HG02588 (cell line): ENCODE measurements around the gene STIMATE.

Experiments used
- ATAC-seq: cut with Tn5 transposase; IDR thresholded peaks from one replicate; pipeline ENCODE4 v1.9.1; 2021; ENCODE audit warnings: mild to moderate bottlenecking, moderate library complexity; ENCODE audit not compliant: unreplicated experiment

Gene STIMATE

GRCh38 chr3:52824037-52824436, 73.3 kb downstream of the STIMATE start:
- no peak for ATAC-seq

DNA sequence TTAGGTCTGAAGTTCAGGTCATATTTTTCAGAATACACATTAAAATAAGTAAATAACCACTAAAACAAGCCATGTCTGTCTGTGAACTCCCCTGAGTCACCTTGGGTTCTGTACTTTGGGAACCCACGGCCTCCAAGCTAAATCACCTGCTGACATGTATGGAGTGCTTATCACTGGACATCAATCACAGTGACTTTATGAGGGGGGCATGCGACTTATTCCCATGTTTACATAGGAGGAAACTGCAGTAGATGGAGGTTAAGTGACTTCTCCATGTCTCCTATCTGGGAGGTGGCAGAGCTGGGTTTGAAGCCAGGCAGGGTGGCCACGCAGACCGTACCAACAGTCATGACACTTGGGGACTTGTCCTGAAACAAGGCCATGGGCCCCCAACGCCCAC, 75.0 kb downstream of the STIMATE start:
- no peak for ATAC-seq

- ATAC-seq, result no peak
Observed at GRCh38 chr3:52820736-52821135, 76.6 kb downstream of the STIMATE start.

- no peak for ATAC-seq
Observed at GRCh38 chr3:52819936-52820335, 77.4 kb downstream of the STIMATE start.

DNA sequence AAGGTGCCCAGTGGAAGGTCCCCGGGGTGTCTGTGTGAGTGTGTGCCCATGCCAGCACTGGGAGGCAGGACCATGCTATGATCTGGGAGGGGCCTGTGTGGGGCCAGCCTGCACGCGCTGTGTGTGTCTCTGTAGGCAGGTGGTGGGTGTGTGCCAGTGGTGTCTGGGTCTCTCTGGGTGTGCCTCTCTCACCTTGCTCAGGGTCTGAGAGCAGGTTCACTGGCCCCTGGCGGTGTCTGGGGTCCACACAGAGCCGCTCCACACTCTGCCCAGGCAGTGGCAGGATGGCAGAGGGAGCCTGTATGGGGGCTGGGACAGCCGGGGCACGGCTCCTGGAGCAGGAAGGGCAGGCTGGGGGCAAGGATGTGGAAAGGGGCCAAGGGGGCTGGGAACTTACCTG, 79.5 kb downstream of the STIMATE start:
- no peak for ATAC-seq

GRCh38 chr3:52817221-52817620, 80.1 kb downstream of the STIMATE start:
- no peak for ATAC-seq

DNA sequence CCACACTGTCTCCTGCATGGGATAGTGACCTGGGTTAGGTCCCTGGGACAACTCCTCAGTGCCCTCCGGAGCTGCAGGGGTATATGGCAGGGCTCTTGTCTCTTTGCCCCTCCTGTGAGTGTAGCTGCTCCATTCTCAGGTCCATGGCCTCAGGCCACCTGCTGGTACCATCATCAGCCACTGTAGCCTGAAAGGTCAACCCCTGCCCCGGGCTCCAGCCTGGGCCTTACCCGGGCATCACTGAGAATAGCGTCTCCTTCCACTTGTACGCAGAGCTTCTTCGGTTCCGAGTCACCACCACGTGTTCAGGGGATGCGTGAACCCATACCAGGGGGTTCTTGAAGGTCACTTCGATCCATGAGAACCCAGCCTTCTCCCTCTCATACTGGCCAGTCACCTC, 80.7 kb downstream of the STIMATE start:
- ATAC-seq, result no peak

DNA sequence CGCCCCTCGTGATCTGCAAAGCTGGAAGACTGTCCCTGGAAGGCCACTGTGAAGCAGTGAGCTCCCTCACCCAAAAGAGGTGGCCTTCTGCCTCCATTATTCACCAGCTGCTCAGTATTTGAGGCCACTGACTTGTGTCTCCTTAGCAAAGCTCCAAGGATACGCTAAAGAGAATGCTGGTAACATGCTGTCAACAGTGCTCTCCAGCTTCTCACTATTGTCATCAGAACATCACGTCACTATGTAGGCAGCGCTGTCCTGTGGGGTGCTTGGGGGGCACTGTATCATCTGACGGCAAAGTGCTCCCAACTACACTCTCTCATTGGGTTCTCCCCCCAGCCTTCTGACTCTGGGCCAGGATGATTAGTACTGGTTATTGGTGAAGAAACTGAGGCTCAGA, 81.1 kb downstream of the STIMATE start:
- ATAC-seq, result no peak

DNA sequence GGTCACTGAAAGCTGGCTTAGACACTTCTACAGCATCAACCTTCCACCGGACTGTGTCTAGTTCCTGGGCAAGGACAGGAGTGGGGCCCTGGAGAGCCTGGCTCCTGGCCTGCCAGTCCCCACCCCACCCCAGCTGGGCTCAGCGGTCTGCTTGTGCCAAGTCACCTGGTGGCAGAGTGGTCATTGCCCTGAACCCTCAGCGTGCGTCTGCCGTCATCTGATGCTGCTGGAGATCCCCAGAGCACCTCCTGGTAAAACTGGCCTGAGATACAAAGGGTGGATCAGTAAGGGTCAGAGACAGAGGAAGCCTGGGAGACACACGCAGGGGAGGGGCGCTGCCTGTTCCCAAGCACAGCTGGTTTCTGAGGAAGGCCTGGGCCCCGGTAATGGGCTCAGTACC, 83.5 kb downstream of the STIMATE start:
- ATAC-seq, result no peak

- no peak for ATAC-seq
Observed at GRCh38 chr3:52811452-52812011, 85.8 kb downstream of the STIMATE start.

DNA sequence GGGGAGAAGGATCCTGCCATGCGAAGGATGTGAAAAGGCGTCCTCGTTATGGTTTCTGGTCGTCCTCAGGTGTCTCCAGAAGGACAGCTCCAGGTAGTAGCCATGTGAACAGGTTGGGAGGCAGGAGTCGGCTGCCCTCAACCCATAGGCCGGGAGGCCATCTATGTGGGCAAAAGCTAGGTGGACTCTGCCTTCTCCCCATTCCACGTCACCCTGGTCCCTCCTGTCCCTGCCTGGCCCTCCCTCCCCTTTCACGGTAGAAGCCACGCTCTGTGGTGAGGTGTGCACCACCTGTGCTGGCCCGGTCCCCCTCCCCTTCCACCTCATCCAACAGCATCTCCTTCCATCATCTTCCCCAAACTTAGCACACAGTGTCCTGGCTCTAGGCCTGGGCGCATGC, 86.4 kb downstream of the STIMATE start:
- ATAC-seq, result no peak

DNA sequence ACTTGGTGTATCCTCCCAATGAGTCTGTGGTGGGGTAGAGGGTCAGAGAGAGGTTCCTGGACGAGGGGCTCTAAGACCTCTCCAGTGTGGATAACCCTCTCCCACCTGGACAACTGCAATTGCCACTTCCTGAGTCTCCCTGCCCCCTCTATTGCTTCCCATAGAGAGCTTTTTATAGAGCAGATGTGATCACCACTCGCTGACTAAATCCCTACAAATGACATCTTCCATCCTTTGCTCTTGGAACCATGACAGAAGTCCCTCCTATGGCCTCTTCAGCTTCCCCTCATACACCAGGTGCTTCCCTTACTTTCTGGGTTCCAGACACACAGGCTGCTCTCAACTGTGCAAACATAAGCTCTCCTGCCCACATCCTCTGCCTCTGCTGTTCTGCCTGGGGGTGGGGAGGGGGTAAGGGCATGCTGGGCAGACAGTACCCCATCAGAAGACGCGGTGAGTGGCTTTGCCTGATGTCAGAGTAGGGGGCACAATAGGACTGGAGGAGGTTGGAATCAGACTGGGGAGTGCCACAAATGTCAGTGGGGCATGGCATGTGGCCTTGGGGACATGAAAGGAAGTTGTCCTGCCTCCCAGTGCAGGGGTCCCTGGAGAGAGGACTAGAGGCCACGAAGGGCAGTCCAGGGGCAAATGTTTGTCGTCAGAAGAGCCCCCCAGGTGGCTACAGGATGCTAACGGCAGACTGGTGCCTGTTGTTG, 87.5 kb downstream of the STIMATE start:
- no peak for ATAC-seq

DNA sequence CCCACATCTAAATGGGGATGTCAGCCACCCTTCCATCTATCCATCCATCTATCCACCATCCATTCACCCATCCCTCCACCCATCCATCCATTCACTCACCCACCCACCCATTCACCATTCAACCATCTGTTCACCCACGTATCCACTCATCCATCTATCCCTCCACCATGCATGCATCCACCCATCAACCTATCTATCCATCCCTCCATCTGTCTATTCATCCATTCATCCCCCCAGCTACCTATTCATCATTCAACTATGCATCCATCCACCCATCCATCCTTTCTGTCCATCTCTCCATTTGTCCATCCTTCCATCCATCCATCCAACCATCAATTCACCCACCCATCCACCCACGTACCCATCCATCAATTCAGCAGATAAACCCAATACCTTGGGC, 88.2 kb downstream of the STIMATE start:
- no peak for ATAC-seq

DNA sequence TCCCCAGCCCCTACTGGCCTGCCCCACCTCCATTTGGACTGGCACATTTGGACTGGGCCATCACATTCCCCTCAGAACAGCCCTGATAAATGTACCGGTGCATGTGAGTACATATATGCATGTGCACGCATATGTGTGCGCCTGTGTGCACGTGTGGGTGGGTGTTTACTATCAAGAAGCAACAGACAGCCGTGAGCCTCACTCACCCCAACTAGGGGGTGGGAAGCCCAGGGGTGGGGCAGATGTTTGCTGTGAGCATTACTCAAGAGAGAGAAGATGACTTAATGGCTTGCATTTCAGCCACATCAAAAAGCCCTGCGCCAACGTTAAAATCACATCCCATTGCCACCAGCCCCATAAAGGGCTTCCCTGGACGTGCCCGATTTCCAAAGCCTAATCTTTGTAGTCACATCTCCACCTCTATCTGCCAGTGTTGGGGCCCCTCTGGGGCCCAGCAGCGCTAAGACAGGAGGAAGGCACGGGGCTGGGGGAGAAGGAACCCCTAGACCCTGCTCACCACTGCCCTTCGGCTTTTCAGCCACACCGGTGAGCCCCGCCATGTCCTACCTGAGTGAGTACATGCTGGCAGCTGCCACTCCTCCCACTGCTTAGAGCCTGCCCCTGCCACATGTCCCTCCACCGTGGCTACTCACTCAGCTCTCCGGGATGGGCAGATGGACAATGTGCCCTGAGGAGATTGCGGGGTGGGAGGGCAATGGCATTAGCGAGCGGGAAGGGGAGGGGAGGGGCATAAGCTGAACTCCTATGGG, 91.9 kb downstream of the STIMATE start:
- ATAC-seq, result no peak

DNA sequence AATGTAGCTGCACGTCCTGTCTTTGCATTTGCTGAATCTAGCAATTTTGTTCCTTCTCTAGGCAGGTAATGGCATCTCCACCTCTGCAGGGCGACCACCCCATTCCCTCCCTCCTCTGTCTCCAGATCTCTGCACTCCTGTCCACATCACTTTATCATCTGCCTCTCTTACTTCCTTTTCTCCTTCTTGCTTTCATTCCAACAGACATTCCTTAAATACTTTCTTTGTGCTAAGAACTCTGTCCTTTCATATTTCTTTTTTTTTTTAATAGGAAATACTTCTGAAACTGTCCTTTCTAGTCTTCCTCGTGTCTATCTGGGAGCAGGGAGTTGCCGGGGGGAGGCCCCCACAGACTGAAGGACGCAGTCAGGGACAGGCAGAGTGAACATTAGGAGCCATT, 95.5 kb downstream of the STIMATE start:
- ATAC-seq, result no peak

GRCh38 chr3:52800079-52800478, 97.3 kb downstream of the STIMATE start:
- ATAC-seq, result no peak

GRCh38 chr3:52798978-52799476, 98.3 kb downstream of the STIMATE start:
- ATAC-seq, result no peak

- no peak for ATAC-seq
Observed at GRCh38 chr3:52798376-52798977, 98.9 kb downstream of the STIMATE start.

DNA sequence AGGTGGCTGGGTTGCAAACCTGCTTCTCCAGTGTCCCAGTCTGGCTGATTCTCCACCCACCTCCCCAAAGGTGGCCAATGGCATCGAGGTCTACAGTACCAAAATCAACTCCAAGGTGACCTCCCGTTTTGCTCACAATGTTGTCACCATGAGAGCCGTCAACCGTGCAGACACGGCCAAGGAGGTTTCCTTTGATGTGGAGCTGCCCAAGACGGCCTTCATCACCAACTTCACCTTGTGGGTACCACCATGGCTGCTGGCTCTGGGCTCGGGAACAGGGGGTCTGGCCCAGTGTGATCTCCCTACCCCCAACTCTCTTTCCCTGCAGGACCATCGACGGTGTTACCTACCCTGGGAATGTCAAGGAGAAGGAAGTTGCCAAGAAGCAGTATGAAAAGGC, 100.9 kb downstream of the STIMATE start:
- ATAC-seq, result no peak

- ATAC-seq, result no peak
Observed at GRCh38 chr3:52795298-52795900, 101.9 kb downstream of the STIMATE start.

DNA sequence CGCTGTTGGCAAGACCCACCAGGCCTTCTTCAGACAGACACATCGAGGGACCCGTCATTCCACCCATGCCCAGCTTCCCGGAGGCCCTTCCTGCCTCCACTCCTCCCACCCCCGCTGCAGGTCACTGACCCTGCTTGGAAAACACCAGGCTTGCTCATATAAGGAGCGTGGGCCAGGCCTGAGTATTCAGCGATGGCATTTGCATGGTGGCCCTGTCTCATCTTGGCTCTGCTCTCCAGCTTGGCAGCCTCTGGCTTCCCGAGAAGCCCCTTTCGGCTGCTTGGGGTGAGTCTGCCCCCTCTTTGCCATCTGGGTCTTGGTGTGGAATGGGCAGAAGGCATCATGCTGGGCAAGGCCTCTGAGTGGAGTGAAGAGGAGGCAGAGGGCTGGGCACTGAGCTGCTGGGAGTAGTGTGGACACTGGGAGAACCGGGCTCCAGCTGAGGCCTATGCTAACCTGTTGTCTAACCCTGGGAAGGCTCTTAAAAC, 102.7 kb downstream of the STIMATE start, which contains the start of gene ITIH3:
ITIH3 (plus strand) TSS at position 185 of the 488 bp plus-strand sequence; CDS start at position 193, 8 bp downstream.
- no peak for ATAC-seq
